Adrenal gland (tissue), 12 donors: Measurements from ENCODE around the gene IGFL2. TPM values are rescaled to one million over a fixed set of nuclear protein-coding genes. Genes with fewer than 3 reads are reported as not detected.
"Not testable (repeated sequence)": the region's sequence is repeated elsewhere in the genome, so short reads cannot be mapped to it uniquely, and the experiment has no call there.

ENCODE experiments used
- DNase-seq, 7 donors: peaks; one replicate each; pipeline ENCODE4 v3.0.0-alpha.2; 2019 to 2020
- H3K27ac ChIP-seq, 5 donors: fragments of 200-600 bp; sonication (generic) in 4 of 5; 1 replicate in 3 of 5; 2 replicates in 2 of 5; pipeline versions ENCODE4 v1.5.1 to v1.8.0; 2016 to 2020; ENCODE audit warnings: mild to moderate bottlenecking in 1 of 5
- H3K27me3 ChIP-seq: fragments of 200-600 bp; 2 replicates; pipeline ENCODE4 v1.8.0; 2021
- H3K36me3 ChIP-seq, 2 donors: fragments of 200-600 bp; replicated peaks in 1 of 2; 1 replicate in 1 of 2; 2 replicates in 1 of 2; pipeline versions ENCODE4 v1.5.1 to v1.8.0; 2018 to 2022
- H3K4me1 ChIP-seq, 2 donors: fragments of 200-600 bp; replicated peaks in 1 of 2; 1 replicate in 1 of 2; 2 replicates in 1 of 2; pipeline versions ENCODE4 v1.5.1 to v1.8.0; 2018 to 2021
- H3K4me3 ChIP-seq, 4 donors: fragments of 200-600 bp; sonication (generic) in 3 of 4; one replicate each; pipeline ENCODE4 v1.5.1; 2016 to 2018
- H3K9me3 ChIP-seq, 3 donors: fragments of 200-600 bp; sonication (generic) in 1 of 3; replicated peaks in 1 of 3; 1 replicate in 2 of 3; 2 replicates in 1 of 3; pipeline versions ENCODE4 v1.5.1 to v1.8.0; 2016 to 2021
- POLR2A ChIP-seq, 2 donors: fragments of 450-650 bp; IDR thresholded peaks; one replicate each; pipeline ENCODE4 v1.6.1; 2017; ENCODE audit warnings: antibody characterized with exemption in 2 of 2, mild to moderate bottlenecking in 2 of 2, moderate library complexity in 1 of 2
- WGBS, 4 donors: extraction: QIAGEN DNeasy Blood & Tissue Kit in 2 of 4; methylation state at CpG; one replicate each; pipeline versions ENCODE4 v1.1.5 to v1.1.7; 2013 to 2017; 5-methylcytosine and 5-hydroxymethylcytosine counted together
- intact Hi-C, 2 donors: fragments of 100-400 bp; cut with DNase I; formaldehyde crosslinking; loops; one replicate each; pipeline versions ENCODE4 v1.14.1 to v1.15.0; 2022 to 2023
- polyA plus RNA-seq, 3 donors: library from polyadenylated mRNA; stranded (reverse); fragments of 200-250 nt in 2 of 3; fragments of 350-450 nt in 1 of 3; fragmentation: Illumina TruSeq in 1 of 3; extraction: RNeasy Lipid Tissue Mini Kit (QIAGEN cat#74804) in 1 of 3; gene quantifications; one replicate each; pipeline ENCODE4 v1.2.3, GENCODE V29; 2013 to 2014
- total RNA-seq, 9 donors: library from RNA; depleted of rRNA in 4 of 9; stranded (reverse); fragments of >200 nt in 4 of 9; fragments of 120-200 nt in 1 of 9; fragmentation: NEBNext Ultra II Directional in 1 of 9; extraction: Animal tissue kit (Norgen Biotek cat#: 25700) in 1 of 9; gene quantifications; one replicate each; pipeline versions ENCODE4 v1.1.0 to v1.2.4, GENCODE V29; 2013 to 2023
- TF ChIP-seq, protein P1 (sequence below), 6 experiments: fragments of 450-650 bp in 4 of 6; fragments of 200-600 bp in 2 of 6; sonication (generic) in 1 of 6; IDR thresholded peaks; 1 replicate in 5 of 6; 2 replicates in 1 of 6; pipeline versions ENCODE4 v1.5.1 to v1.8.0; 2016 to 2021; ENCODE audit warnings: antibody characterized with exemption in 6 of 6, mild to moderate bottlenecking in 2 of 6, moderate library complexity in 1 of 6
- donor health status: healthy with polysubstance abuse.
- donor health status: Bipolar disorder and iron deficiency.
- donor health status: DM: yes; HTN: yes; CAD: no.
- donor health status: DM: no; HTN: no; CAD: no.
- donor health status: DM: no; HTN: no; CAD: no.
- donor health status: DM: yes; HTN: yes; CAD: no.

The IGFL2 gene
- total and polyA plus RNA-seq, 12 donors = 0.11 TPM; not detected in 11

DNA sequence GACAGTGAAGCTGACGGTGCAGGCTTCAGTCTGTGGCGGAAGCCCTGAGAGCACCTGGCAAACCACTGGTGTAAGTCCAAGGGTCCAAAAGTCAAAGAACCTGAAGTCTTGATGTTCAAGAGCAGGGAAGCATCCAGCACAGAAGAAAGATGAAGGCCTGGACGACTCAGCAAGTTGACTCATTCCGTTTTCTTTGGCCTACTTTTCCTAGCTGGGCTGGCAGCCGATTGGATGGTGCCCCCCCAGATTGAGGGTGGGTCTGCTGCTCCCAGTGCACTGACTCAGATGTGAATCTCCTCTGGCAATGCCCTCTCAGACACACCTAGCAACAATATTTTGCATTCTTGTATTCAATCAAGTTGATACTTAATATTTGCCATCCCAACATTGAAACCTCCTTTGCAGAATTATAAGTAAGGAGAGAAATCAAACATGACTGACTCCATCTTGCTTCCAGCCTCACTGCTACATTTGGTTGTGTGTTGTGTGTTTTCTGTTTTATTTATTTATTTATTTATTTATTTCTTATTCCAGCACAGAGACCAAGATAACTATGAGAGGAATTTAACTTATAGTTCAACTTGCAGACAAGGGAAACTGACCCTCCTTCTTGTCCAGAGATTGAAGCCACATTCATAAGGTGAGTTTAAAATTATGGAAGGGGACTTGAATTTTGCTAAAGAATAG, 32.8 kb downstream of the IGFL2 start:
- intact Hi-C loops = no loop called here
- Histone ChIP-seq H3K4me3 (no peak overlapping the region), H3K27ac (no peak overlapping the region), H3K9me3 (no peaks in the 10 kb centered on the region), H3K36me3 (no peaks in the 10 kb centered on the region), H3K4me1 (no peaks in the 10 kb centered on the region), H3K27me3 (no peaks in the 10 kb centered on the region)
- DNase-seq = peak; percentile 50 to 74 (median 63)
- 46 to 55% (median 54%) methylated on average over 5 of the region's 5 CpGs for WGBS, 4 donors
- TF ChIP-seq, protein P1, sequence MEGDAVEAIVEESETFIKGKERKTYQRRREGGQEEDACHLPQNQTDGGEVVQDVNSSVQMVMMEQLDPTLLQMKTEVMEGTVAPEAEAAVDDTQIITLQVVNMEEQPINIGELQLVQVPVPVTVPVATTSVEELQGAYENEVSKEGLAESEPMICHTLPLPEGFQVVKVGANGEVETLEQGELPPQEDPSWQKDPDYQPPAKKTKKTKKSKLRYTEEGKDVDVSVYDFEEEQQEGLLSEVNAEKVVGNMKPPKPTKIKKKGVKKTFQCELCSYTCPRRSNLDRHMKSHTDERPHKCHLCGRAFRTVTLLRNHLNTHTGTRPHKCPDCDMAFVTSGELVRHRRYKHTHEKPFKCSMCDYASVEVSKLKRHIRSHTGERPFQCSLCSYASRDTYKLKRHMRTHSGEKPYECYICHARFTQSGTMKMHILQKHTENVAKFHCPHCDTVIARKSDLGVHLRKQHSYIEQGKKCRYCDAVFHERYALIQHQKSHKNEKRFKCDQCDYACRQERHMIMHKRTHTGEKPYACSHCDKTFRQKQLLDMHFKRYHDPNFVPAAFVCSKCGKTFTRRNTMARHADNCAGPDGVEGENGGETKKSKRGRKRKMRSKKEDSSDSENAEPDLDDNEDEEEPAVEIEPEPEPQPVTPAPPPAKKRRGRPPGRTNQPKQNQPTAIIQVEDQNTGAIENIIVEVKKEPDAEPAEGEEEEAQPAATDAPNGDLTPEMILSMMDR (IDR thresholded peaks at IDR 0.05) = no peak
- no peak for TF ChIP-seq POLR2A (IDR thresholded peaks at IDR 0.05)

DNA sequence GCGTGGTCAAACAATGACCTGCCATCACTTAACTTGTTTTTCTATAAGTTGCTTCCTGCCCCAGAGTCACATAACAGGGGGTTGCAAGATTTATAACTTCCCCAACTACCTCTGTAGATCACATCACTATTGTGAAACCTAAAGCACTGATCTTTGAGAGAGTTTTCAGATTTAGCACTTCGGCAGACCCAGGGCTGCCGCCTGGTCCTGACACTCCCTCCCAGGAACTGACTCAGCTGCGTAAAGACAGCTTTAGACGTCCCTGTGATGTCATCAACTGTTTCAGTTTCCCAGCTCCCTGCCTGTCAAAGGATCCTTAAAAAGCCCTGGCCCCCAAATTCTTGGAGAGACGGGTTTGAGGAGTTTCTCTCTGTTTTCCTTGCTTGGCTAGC, 33.3 kb downstream of the IGFL2 start:
- DNase-seq = no peak
- Histone ChIP-seq H3K4me1 (no peaks in the 10 kb centered on the region), H3K9me3 (no peaks in the 10 kb centered on the region), H3K36me3 (no peaks in the 10 kb centered on the region), H3K4me3 (no peak overlapping the region), H3K27me3 (no peaks in the 10 kb centered on the region), H3K27ac (no peak overlapping the region)
- intact Hi-C loops = no loop called here
- no peak for TF ChIP-seq POLR2A (IDR thresholded peaks at IDR 0.05)
- TF ChIP-seq, protein P1 (IDR thresholded peaks at IDR 0.05) = no peak
- 51 to 73% (median 56%) methylated on average over 6 of the region's 6 CpGs for WGBS, 4 donors

DNA sequence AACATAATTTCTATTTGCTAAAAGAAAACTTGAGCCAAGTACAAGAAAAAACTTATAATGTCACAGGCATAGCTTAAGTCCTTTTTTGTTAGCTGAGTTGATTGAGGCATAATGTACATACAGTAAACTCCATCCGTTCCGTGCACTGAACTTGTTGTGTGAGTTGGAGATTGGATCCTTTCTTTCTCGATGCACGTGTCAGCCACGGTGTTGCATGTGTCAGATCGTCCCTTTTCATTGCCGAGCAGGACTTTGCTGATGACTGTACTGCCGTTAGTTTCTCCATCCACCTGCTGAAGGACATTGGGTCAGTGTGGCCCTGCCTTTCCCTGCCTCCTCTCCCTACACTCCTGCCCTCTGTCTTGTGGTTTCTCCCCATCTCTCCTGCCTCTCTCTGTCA, 34.4 kb downstream of the IGFL2 start:
- no peaks in the 10 kb centered on the region for H3K9me3 ChIP-seq
- no peak for DNase-seq
- H3K4me1 ChIP-seq = no peaks in the 10 kb centered on the region
- H3K4me3 ChIP-seq = no peak overlapping the region
- intact Hi-C loops = no loop called here
- no peak overlapping the region for H3K27ac ChIP-seq
- no peaks in the 10 kb centered on the region for H3K36me3 ChIP-seq
- H3K27me3 ChIP-seq = no peaks in the 10 kb centered on the region
- TF ChIP-seq, protein P1 (IDR thresholded peaks at IDR 0.05) = no peak
- no peak for TF ChIP-seq POLR2A (IDR thresholded peaks at IDR 0.05)
- WGBS, 4 donors = 79 to 91% (median 89%) methylated on average over 8 of the region's 8 CpGs

DNA sequence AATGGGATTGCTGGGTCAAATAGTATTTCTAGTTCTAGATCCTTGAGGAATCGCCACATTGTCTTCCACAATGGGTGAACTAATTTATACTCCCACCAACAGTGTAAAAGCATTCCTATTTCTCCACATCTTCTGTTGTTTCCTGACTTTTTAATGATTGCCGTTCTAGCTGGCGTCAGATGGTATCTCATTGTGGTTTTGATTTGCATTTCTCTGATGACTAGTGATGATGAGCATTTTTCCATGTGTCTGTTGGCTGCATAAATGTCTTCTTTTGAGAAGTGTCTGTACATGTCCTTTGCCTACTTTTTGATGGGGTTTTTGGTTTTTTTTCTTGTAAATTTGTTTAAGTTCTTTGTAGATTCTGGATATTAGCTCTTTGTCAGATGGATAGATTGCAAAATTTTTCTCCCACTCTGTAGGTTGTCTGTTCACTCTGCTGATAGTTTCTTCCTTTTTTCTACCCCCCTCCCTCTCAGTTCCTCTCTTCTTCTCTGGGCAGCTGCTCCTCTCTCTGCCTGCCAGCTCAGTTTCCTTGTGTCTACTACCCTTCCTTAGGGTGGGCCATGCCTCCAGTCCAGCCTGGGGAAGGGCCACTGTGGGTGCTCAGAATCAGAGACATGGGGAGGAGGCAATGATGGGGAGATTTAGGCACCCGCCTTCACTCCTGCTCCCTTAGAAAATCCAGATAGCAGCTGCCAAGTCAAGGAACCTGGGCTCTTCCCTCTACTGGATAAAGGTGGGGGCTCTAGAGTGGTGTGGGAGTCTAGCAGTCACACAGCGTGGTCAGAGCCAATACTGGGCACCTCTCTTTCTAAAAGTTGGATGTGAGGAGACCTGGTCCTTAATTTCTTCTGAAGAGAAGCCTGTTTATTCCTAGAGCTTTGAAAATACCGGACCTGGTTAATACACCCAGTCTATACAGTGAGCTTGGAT, 37.0 kb downstream of the IGFL2 start:
- DNase-seq, H3K4me3 ChIP-seq, H3K4me1 ChIP-seq, H3K27ac ChIP-seq, H3K36me3 ChIP-seq, H3K27me3 ChIP-seq, H3K9me3 ChIP-seq: not testable (repeated sequence)
- intact Hi-C loops = loop anchor here (5.0 kb wide), 3 partner anchors 77 to 153 kb away; no protein-coding TSS in a partner anchor
- WGBS, 4 donors = 77 to 94% (median 85%) methylated on average over 6 of the region's 6 CpGs
